Measurements from ENCODE around the gene SHFL. TPM values are rescaled to one million over a fixed set of nuclear protein-coding genes. Genes with fewer than 3 reads are reported as not detected.
A peak's percentile ranks its signal among the peaks of the same experiment; 100 is the strongest.

SHFL gene
- total RNA-seq, 1 donor from 2014 or later, result 55.7 TPM

DNA sequence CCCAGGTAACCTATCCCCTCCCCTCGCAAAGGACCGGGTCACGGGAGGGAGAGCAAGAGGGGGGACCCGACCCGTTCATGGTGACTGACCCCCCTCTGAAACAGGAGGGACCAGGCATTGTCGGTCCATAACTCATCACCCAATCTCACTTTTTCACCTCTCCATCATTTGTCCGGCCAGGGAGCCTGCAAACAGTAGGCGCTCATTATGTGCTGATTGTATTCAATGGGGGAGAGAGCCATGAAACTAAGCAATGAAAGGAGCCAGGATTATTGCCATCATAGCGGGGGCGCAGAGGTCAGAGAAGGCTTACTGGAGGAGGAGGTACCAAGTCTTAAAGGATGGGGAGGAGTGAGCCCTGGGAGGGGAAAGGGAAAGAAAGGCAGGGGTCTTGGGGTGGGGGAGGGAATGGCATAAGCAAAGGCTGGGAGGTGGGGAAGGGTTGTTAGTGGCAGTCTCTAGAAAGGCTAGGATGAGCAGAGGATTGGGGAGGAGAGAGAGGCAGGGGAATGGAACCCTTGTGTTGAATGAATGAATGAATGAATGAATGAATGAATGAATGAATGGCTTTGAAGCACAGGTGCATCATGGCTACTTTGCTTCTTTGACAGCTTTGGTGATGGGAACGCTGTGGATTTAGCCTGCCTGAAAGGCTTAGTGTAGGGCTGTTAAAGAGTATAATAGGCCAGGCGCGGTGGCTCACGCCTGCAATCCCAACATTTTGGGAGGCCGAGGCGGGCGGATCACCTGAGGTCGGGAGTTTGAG is 1.4 kb downstream of the SHFL start:
- no peak for DNase-seq (ENCODE audit: extremely low read depth, low read depth, low spot score)

DNA sequence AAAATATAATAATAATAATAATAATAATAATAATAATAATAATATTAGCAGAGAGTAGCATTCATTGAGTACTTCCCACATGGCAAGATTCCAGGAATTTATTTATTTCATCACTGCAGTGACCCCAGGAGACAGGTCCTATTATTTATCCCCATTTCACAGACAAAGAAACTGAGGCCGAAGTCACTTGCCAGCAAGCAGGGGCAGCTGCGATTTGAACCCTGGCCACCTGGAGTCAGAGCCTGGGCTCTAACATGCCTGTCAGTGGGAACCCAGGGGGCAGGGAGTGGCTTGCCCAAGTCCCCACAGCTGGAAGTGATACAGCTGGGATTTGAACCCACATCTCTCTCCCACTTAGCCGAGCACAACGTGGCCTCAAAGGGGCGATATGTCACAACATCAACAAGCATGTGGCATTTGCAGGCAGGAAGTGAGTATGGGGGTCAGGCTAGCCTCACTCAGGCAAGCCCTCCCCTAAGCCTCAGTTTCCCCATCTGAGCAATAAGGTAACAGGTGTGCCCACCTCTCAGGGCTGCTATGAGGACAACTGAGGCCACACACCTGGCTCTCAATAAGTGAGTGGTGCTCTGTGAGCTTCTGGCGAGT is 2.9 kb downstream of the SHFL start:
- no peak for DNase-seq (ENCODE audit: extremely low read depth, low read depth, low spot score)

DNA sequence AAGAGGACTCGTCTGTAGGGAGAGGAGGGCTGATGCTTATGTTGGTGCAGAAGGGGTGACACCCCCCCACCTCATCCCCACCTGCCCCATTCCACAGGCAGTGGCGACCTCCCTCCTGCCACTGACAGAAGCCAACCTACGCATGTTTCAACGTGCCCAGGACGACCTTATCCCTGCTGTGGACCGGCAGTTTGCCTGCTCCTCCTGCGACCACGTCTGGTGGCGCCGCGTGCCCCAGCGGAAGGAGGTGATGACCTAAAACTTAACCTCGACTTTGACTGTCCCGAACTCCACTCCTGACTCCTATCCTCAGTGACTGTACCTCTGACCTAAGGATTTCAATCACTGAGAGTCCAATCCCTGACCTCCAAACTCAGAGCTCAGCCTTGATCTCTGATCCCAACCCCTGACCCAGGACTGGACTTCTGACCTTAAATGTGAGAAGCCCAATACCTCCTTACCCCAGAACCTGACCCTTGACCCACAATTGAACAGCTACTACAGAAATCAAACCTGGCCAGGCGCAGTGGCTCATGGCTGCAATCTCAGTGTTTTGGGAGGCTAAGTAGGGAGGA is 3.8 kb downstream of the SHFL start:
- DNase-seq (ENCODE audit: extremely low read depth, low read depth, low spot score), result no peak

DNA sequence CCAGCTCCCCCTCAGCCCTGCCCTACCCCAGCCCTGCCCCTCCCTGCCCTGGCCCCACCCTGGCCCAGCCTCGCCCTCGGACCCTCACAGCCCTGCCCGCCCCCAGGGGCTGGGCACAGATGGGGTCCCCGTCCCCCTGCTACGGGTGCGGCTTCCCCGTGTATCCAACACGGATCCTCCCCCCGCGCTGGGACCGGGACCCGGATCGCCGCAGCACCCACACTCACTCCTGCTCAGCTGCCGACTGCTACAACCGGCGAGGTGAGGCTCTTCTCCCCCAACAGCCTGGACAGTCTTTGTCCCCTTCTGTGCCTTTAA is 5.2 kb downstream of the SHFL start:
- DNase-seq (ENCODE audit: extremely low read depth, low read depth, low spot score), result no peak

DNA sequence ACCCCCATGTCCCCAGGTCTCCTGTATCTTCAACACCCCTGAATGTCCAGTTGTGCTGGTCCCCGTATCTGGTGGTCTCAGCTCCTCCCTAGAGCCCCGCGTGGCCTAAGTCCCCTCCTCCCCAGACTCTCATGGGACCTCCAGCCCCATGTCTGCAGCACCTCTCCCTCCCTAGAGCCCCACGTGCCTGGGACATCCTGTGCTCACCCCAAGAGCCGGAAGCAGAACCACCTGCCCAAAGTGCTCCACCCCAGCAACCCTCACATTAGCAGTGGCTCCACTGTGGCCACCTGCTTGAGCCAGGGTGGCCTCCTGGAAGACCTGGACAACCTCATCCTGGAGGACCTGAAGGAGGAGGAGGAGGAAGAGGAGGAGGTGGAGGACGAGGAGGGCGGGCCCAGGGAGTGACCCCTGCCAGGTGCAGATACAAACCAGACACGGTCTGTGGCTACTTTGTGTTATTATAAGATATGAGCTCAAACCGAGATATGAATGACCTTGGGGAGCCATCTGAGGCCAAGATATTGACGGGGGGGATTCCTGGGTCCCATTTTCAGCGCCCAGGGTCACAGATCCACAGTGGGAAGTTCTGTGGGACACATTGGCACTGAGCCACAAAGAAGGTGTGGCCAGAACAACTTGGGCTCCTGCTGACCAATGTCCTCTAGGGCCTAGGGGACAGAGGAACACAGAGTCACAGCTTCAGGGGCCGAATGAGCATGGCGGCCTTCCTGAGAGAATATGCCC is 6.0 kb downstream of the SHFL start:
- no peak for DNase-seq (ENCODE audit: extremely low read depth, low read depth, low spot score)

DNA sequence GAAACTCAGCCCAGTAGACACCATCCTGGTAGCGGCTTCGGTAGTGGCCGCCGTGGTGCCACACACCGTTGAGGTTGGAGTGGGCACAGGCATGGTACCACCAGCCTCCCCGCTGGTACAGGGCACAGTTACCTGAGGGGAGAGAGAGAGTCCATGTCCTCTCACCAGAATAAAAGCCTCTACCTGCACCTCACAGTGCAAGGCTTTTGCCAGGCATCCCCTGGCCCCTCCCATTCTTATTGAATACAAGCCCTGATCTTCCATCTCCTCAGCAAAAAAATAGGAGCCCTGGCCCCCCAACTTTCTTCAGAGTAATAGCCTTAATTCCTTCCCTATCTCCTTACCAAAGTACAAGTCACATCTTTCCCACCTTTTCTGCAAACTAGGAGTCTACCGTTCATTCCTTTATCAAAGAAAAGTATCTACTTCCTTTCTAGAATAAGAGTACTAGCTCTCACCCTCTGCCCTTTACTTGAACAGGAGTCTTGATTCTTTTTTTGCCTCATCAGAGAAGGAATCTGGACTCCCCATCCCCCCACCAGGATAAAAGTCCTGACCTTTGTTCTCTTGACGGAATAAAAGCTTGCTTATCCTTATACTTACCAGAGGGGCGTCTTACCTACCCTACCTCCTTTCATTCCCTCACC is 6.7 kb downstream of the SHFL start:
- DNase-seq (ENCODE audit: extremely low read depth, low read depth, low spot score), result no peak

DNA sequence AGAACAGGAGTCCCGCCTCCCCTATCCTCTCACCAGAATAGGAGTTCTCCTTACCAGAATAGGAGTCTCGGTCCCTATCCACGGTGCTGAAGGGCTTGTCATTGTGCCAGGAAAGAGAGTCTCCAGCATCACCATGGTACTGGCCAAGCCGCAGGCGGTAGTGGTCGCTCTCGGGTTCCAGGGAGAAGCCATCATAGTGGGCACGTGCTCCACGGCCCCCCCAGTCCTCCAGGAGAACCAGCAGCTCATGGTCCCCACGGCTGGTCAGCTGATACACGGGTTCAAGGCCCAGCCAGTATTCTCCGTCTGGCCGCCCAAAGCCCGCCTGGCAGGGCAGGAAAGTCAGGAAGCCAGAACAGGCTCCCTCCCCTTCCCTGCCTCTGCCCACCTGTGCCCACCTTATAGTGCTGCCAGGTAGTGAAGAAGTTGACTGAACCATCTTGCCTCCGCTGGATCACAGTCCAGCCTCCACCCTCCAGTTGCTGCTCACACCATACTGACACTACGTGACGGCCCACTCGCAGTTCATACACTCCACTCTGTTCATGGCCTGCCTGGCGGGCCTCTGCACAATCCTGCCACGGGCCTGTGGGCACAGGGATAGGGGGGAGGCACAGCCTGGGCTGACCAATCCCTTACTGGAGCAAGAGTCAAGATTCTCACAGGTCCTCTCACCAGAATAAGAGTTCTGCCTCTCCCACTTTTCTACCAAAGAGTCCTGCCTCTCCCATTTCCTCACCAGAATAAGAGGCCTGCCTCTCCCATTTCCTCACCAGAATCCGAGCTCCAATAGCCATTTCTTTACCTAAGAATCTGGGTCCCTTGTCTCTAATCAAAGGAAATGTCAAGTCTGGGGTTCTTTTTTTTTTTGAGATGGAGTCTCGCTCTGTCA is 7.4 kb downstream of the SHFL start:
- no peak for DNase-seq (ENCODE audit: extremely low read depth, low read depth, low spot score)

DNA sequence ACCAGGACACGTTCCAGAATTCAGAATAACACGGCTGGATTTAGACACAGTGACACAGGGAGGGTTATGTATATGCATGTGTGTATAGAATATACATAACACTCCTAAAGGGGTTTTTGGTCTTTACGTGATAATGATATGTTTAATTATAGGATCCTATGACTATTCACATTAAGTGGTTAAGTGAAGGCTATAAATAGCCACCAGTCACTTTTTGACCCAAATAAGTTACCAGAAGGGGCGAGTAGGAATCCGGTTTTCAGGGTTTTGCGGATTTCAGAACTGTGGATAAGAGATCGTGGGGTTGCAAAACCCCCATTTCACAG is 9.5 kb downstream of the SHFL start:
- DNase-seq (ENCODE audit: extremely low read depth, low read depth, low spot score), result no peak

DNA sequence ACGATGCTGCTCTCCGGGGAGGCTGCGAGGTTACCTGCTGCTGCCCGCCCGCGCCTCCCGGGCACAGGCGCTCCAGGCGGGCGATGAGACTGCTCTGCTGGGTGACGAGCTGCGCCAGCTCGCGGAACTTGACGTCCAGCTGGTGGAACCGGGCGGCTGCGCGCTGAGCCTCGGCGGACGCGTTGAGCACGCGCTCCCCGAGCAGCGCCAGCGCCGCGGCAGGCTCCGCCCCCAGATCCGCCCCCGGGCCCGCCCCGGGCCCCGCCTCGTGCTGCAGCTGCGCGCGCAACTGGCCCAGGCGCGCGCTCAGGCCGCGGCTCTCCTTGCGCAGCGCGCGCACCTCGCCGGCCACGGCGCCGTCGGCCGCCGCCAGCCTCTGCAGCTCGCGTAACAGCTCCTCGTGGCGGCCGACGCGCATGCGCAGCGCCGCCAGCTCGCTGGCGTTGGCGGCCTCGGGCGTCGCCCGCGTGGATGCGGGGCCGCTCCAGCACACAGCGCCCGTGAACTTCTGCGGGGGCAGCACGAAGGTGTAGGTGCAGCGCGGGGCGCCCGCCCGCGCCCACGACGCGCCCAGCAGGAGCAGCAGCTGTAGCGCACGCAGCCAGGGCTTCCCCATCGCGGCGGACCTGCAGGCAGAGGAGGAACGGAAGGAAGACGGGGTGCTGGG is 10.0 kb downstream of the SHFL start:
- DNase-seq (ENCODE audit: extremely low read depth, low read depth, low spot score), result no peak

DNA sequence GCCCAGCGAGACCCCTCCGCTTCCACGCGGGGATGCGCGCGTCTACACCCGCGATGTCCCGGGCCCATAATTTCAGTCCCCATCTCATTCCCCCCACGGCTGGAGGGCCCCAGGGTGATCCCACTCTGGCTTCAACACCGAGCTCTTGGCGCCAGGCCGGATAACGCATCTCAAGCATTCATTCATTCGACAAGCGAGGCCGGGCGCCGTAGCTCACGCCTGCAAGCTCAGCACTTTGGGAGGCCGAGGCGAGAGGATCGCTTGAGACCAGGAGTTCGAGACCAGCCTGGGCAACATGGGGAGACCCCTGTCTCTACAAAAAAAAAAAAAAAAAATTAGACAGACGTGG is 10.5 kb downstream of the SHFL start:
- no peak for DNase-seq (ENCODE audit: extremely low read depth, low read depth, low spot score)

DNA sequence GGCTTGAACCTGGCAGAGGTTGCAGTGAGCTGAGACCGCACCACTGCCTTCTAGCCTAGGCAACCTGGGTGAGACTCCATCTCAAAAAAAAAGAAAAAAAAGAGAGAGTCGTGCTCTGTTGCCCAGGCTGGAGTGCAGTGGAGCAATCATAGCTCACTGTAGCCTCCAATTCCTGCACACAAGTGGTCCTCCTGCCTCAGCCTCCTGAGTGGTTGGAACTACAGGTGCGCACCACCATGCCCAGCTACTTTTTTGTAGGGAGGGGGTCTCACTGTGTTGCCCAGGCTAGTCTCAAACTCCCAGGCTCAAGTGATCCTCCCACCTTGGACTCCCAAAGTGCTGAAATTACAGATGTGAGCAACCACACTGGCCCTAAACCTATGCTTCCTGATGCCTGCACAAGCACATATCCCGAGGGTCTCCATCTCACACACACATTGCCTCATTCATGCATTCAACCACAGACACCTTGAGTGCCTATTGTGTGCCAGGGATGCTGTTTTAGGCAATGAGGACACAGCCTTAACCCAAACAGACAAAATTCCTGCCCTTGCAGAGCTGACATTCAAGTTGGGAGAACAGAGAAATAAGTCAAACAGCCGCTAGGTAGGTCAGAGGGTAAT is 14.2 kb downstream of the SHFL start:
- no peak for DNase-seq (ENCODE audit: extremely low read depth, low read depth, low spot score)

DNA sequence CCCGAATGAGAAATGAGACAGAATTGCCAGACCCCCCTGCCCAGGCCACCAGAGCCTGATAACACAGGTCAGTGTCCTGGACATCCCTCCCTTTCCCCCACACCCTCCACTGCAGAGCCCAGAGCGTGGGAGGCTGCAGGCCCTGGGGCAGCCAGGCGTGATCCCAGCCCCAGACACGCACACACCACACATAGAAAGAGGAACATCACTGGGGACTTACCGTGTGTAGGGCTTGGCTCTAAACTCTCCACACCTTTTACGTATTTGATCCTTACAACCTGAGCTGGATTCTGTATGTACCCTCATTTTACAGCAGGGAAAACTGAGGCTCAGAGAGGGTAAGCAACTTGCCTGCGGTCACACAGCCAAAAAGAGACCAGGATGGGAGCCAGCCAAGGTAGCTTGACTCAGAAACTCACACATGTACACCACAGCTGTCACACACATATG is 16.7 kb downstream of the SHFL start:
- no peak for DNase-seq (ENCODE audit: extremely low read depth, low read depth, low spot score)

DNA sequence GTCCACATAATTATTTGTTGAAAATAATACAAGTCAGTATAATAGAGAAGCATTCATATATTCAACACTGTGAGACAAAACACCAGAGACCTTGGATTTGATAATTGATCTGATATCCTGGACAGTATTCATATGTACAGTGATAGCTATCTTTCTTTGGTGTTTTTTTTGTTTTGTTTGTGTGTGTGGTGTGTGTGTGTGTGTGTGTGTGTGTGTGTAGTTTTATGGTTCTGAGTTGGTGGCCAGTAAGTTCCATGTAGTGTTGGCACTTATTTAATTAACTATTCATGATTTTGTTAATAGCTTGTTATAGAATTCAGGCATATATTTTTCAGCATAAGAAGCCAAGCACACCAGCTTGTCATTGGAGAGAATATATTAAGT is 18.0 kb downstream of the SHFL start:
- no peak for DNase-seq (ENCODE audit: extremely low read depth, low read depth, low spot score)

DNA sequence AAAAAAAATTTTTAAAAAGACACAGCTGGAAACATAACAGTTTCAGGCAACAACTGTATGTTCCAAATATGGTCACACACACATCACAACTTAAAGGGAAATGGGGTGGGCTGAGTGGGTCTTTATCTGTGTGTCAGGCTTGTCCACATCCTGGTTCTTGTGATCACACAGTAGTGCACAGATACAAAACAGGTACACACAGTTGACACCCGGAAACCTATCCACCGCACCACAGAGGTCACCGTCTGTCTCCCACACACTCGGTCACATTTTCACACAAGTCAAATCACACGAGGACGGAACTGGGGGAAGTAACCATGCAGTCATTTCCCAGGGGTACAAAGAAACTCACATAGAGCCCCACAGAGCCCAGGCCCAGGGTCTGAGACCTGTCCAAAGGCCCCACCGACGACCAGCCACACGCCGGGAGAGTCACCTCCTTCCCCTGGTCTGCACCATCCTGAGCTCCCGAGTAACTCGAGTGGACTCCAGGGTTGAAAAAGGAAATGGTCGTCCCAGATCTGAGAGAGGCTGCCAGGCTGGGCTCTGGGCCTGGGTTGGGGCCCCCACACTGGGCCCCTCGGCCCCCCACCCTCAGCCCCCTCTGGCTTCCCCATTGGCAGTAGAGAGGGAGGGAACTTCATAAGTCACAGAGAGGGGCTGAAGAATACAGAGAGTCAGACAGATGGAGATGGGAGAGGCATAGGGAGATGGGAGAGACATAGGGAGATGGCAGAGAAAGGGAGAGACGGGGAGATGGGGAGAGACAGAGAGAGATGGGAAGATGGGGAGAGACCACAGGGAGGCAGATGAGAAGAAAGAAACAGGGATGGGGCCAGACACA is 18.8 kb downstream of the SHFL start:
- no peak for DNase-seq (ENCODE audit: extremely low read depth, low read depth, low spot score)

DNA sequence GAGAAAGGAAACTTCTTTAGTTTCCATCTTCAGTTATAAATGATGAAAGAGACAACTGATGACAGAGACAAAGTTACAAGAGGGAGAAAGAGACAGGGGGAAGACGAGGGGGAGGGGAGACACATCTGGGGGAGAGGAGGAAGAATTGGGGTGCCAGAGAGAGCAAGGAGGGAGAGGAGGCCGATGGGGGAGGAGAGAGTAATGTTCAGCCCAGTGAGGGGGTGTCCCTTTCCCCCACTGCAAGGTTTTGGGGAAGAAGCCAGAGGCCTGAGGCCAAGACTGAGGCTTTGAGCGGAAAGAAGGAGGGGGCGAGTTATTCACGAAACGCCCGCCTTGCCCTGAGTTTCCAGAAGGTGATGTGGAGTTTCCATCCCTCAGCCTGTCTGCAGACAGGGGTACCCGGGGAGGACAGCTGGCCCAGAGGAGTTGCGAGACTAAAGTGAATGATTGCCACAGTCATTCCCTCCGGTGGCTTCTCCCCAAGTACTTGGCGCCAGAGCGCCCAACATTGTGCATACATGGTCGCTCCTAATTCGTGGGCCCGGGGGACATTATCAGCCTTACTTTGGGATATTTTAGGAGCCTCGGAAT is 19.5 kb downstream of the SHFL start:
- no peak for DNase-seq (ENCODE audit: extremely low read depth, low read depth, low spot score)

DNA sequence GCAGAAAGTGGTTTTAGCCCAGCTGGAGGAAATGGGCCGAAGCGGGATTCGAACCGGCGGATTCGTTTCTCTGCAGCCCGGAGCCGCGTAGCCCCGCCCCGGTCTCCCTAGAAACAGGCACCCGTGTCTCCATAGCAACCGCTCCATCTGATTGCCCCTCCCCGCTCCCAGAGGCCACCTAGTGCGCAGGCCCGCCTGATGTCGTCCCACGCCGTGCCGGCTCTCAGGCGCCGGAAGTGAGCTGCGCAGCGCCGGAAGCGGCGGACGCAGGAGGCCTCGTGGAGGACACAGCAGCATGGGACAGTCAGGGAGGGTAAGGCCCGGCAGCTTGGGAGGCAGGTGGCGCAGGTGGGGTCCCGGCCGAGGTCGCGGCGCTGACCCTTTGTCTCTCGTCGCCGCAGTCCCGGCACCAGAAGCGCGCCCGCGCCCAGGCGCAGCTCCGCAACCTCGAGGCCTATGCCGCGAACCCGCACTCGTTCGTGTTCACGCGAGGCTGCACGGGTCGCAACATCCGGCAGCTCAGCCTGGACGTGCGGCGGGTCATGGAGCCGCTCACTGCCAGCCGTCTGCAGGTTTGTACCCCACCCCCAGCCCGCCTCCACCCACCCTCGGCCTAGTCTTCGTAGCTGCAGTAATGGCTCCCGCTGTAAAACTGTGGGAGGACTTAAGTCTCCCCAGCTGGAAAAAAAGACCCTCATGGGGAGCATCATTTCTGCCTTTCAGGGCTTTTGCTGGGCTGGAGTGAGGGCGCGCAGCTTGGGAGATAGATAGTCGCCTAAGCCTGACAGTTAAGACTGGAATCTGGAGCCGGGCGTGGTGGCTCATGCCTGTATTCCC is 20.2 kb downstream of the SHFL start, which contains the start of gene PPAN:
PPAN (plus strand) TSS at position 263 of the 837 bp plus-strand sequence; CDS start at position 296, 33 bp downstream.
- DNase-seq (ENCODE audit: extremely low read depth, low read depth, low spot score), result peak; percentile 84

DNA sequence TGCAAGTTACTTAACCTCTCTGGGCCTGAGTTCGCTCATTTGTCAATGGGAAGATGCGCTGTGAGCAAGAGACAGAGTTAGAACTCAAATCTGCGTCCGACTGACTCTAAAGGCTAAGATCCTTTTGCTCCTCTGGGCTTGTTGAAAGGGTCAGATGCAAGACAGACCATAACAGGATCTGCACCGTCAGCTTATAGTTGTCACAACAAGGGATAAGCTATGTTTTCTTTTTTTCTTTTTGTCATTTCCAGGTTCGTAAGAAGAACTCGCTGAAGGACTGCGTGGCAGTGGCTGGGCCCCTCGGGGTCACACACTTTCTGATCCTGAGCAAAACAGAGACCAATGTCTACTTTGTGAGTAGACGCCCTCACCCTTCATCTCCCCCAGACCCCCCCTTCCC is 21.1 kb downstream of the SHFL start:
- no peak for DNase-seq (ENCODE audit: extremely low read depth, low read depth, low spot score)
